HG02852 (cell line): ENCODE results near the gene MGAT1.
"Not testable (repeated sequence)": the region's sequence is repeated elsewhere in the genome, so short reads cannot be mapped to it uniquely, and the experiment has no call there.

Source experiments
- ATAC-seq: cut with Tn5 transposase; IDR thresholded peaks from one replicate; pipeline ENCODE4 v1.9.1; 2021; ENCODE audit warnings: mild to moderate bottlenecking, moderate library complexity; ENCODE audit not compliant: unreplicated experiment

MGAT1 gene

DNA sequence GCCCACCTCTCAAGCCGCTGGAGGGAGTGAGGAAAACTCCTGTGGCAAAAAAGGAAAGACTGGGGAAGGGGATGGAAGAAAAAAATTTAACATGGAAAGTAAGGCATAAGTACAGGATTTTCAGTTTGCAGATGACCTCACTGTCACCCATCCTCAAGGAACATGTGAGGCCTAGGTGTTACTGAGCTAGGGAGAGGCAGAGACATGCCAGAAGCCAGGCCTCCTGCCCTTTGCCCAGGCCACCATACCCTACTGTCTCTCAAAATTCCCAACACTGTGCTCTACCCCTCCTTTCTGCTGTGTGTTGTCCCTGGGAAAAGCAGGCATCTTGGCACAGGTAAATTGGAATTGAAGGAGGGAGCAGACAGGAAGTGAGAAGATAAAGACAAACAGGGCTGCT lies 4.4 kb upstream of the MGAT1 start:
- ATAC-seq, result no peak

- no peak for ATAC-seq
Observed at GRCh38 chr5:180806351-180807011, 3.9 kb upstream of the MGAT1 start.

- no peak for ATAC-seq
Observed at GRCh38 chr5:180804129-180804618, 1.6 kb upstream of the MGAT1 start.

DNA sequence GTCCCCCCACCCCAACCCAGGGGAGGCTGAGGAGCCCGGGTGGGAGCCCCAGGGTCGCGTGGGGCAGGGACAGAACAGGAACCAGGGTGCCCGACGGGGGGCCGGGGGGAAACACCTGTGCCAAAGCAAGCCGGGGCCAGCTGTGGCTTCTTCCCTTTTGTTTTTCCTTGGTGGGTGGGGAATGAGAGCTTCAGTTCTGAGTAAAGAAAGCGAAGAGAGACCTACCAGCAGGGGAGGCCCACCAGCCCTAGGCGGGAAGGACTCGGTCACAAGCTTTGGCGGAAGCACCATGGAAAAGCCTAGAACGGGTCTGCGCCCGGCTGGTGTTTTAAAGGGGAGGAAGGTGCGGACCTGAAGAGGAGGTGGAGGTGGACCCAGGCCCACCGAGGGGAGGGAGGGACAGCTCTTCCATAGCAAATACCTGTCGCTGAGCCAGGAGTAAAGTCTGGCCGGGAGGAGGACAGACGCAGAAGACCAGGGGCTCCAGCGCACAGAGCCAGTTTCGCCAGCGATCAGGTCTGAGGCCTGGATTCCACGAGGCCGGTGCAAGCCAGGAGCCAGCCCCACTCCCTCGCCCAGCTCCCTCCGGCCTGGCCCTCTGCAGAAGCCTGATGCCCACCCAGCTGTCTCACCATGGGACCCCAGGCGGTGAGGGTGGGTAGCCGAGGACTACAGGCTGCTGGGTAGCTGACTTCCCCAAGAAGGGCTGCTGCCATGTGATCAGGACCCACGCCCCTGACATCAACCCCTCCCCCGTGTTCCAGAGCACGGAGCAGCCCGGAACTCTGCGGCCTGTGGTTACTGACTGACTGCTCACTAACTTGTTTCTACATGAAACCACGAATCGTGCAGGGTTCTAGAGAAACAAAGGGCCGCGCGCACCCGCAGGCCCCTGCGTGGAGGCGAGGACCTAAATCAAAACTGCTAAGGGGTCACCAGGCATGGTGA lies 849 bp upstream of the MGAT1 start:
- ATAC-seq, result peak; percentile 58

GRCh38 chr5:180801596-180802324 lies 846 bp downstream of the MGAT1 start:
- ATAC-seq, result peak; percentile 0

- ATAC-seq, result no peak
Observed at GRCh38 chr5:180799902-180800801, 2.5 kb downstream of the MGAT1 start.

GRCh38 chr5:180799194-180799593 lies 3.4 kb downstream of the MGAT1 start:
- ATAC-seq, result no peak

- ATAC-seq, result no peak
Observed at GRCh38 chr5:180798193-180798592, 4.4 kb downstream of the MGAT1 start.

GRCh38 chr5:180797256-180798192 lies 5.1 kb downstream of the MGAT1 start:
- no peak for ATAC-seq

DNA sequence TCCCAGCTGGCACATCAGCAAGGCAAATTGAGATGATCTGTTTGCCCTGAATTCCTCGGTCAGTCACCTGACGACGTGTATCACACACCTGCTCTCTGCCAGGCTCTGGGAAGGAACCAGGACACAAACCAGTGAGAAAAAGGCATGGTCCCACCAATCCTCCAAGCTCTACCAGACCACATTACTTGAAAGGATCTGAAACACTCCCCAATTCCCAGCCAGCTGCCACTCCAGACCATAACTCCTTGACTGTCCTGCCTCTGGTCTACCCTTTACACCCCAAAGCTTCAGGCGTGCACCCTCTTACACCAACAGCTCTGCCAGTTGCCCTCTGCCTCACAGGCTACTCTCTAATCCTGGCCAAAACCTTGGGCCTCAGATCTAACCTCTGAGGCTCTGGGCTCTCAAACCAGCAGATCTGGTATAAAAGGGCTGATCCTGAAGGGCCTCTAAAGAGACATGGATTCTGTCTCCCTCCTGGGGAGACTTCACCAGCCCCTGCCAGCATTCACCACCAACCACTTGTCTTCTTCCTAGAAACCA lies 6.8 kb downstream of the MGAT1 start:
- ATAC-seq, result no peak

- no peak for ATAC-seq
Observed at GRCh38 chr5:180792965-180793287, 9.7 kb downstream of the MGAT1 start.

DNA sequence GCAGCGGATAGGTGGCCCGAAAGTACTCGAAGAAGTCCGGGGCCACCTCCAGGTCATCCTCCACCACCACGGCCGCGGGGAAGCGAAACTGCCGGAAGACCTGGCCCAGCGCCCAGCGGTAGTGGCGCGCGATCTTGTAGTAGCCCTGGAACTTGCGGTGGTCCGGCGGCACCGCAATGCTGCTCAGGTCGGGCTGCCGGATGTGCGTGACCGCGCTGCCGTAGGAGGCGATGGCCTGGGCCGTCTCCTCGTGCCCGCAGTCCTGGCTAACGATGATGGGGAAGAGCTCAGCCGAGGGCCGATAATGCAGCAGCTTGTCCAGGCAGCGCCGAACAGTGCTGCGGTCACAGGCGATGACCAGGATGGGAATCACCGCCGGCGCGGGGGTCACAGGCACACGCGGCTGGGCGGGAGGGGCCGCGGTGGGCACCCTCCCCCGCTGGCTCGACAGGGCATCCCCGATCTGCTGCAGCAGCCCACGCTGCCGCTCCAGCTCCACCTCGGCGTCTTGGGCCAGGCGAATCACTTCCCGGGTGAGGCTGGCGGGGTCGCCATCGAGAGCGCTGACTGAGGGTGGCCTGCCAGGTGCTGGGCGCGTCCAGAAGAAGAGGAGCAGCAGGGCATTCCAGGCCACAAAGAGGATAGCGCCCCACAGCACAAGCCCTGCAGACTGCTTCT lies 10.2 kb downstream of the MGAT1 start:
- ATAC-seq, result no peak

GRCh38 chr5:180791611-180792213 lies 10.9 kb downstream of the MGAT1 start:
- ATAC-seq, result no peak

GRCh38 chr5:180790524-180790923 lies 12.1 kb downstream of the MGAT1 start:
- ATAC-seq, result no peak

GRCh38 chr5:180790020-180790419 lies 12.6 kb downstream of the MGAT1 start:
- no peak for ATAC-seq

GRCh38 chr5:180788651-180789410 lies 13.8 kb downstream of the MGAT1 start:
- ATAC-seq, result not testable (repeated sequence)

DNA sequence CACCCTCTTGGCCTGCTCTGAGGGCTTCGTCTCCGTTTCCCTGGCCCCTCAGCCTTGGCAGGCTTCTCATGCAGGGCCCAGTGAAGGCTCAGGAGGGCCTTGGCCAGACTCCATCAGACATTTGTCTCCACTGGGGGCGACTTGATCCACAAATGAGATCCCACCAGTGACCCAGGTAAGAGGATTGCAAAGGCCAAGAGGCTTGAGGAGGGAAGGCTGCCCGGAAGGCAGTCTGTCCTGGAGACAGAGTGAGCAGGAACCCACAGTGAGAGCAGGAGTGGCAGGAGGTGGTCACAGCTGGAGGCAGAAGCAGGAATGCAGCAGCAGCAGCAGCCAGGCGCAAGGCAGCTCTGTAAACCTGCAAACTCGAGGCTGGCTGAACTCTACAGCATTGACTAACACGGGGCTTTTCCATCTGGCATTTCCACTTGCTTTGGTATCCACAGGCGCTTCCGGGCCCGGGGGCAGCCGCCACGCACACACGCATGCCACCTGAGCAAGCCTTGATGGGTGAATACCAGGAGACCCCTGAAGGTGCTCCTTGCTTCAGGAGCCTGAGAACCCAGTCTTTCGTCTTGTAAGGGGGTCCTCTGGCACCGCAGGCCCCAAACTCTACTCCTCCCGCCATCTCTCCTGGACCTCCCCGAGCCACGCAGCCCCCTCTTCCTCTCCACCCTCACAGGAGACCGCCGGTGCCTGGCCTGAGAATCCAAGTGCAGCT lies 14.7 kb downstream of the MGAT1 start:
- ATAC-seq, result no peak
